AG09309 (cell line): Measurements from ENCODE around the gene KIFC3.

Experiments used
- DNase-seq: peaks from one replicate; pipeline ENCODE4 v3.0.0-alpha.2; 2010; ENCODE audit warnings: low read depth
- H3K4me3 ChIP-seq: 2 replicates; pipeline ENCODE4 v1.5.1; 2011; ENCODE audit warnings: mild to moderate bottlenecking, low read depth, low read length, moderate library complexity; ENCODE audit not compliant: control insufficient read depth
- TF ChIP-seq, protein P1 (sequence below): IDR thresholded peaks from 2 replicates; pipeline ENCODE4 v1.5.1; 2011; ENCODE audit warnings: mild to moderate bottlenecking, low read depth, low read length, inconsistent platforms; ENCODE audit not compliant: insufficient read depth, control insufficient read depth; ENCODE audit errors: missing control alignments

Gene KIFC3

DNA sequence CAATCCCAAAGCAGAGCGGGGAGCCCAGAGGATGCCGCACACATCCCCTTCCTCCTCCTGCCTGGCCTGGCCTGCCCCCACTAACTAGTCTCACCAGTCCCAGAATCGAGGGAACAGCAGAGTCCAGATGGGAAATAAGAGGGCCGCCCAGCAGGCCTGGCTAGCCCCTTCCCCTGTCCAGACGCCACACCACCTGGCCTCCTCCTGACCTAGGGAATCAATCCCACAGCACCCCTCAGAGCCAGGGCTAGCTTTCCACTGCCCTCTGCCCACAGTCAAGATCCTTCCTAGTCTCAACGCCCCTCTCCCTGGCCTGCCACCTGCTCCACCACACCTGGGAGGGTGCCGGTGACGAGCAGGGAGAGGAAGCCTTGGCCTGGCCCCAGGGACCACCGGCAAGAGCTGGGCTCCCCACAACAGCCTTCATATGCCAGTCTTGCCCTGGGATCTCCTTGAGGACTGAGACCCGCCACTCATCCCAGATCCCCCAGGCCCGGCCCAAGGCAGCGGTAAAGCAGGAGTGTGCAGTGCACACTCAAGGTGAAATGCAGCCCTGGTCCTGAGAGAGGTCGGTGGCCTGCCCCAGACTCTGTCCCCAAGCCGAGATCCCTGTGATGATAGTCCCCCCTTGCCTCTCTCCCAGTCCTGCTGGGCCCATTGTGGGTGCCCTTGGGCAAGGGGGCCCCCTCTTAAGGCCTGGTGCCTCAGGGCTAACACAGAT is 38.8 kb downstream of the KIFC3 start:
- H3K4me3 ChIP-seq = no peak overlapping the region
- DNase-seq = no peak
- TF ChIP-seq, protein P1, sequence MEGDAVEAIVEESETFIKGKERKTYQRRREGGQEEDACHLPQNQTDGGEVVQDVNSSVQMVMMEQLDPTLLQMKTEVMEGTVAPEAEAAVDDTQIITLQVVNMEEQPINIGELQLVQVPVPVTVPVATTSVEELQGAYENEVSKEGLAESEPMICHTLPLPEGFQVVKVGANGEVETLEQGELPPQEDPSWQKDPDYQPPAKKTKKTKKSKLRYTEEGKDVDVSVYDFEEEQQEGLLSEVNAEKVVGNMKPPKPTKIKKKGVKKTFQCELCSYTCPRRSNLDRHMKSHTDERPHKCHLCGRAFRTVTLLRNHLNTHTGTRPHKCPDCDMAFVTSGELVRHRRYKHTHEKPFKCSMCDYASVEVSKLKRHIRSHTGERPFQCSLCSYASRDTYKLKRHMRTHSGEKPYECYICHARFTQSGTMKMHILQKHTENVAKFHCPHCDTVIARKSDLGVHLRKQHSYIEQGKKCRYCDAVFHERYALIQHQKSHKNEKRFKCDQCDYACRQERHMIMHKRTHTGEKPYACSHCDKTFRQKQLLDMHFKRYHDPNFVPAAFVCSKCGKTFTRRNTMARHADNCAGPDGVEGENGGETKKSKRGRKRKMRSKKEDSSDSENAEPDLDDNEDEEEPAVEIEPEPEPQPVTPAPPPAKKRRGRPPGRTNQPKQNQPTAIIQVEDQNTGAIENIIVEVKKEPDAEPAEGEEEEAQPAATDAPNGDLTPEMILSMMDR = no peak

DNA sequence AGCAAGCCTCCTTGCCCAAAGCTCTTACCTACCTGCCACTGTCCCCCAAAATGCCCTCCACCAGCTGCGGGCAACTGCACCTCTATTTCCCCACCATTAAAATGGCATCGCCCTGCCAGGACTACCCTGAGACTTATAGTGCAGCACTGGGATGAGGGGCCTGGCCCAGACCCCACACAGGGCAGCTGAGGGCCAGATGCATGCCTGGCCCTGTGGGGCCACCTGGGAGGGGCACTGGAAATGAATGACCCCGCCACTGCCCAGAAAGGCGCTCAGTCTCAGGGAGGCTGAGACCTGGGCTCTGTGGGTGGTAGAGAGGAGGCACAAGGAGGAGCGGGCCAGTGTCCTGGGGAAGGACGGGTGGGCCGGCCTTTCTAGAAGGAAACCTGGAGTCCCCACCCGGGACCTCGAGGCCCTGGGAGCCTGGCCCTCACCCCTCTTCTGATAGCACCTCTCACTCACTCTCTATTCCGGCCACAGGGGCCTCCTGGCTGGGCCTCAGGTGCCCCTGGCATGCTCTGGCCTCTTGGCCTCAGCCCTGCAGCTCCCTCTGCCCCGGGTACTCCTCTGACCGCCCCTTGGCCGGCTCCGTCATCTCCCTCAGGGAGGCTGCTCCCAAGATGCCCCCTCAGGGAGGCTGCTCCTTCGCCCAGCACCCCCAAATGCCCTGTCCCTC is 39.8 kb downstream of the KIFC3 start:
- TF ChIP-seq, protein P1 = no peak
- no peak for DNase-seq
- H3K4me3 ChIP-seq = no peak overlapping the region

DNA sequence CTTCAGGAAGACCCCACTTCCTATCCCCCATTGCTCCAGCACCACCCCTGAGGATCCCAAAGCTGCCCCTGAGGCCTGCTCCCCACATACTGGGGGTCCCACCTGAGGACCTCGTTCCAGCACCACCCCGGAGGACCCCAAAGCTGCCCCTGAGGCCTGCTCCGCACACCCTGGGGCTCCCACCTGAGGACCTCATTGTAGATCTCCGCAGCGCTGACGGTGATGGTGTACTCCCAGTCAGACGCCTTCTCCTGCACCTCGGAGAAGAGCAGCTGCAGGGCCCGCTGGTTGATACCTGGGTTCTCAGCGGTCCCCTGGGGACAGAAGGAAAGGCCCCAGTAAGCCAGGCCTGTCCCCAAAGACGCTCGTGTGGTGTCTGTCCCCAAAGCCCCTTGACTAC is 40.3 kb downstream of the KIFC3 start:
- TF ChIP-seq, protein P1 = no peak
- DNase-seq = no peak
- H3K4me3 ChIP-seq = no peak overlapping the region

DNA sequence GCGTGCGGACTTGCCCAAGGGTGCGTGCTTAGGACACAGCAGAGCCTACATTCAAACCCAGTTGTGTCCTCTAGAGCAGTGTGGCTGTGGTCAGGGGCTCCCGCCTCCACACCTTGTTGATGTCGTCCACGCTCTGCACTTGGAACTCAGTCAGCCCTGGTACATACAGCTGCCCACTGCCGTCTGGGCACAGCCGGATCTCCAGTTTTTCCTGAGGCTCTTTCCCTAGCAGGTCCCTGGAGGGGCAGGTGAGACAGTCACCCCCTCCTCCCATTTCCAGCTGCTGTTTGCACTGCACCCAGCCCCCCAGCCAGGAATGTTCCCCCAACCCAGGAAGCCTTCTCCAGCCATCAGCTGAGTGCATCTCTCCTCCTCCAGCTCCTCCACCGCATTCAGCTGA is 41.0 kb downstream of the KIFC3 start:
- H3K4me3 ChIP-seq = no peak overlapping the region
- TF ChIP-seq, protein P1 = no peak
- no peak for DNase-seq

DNA sequence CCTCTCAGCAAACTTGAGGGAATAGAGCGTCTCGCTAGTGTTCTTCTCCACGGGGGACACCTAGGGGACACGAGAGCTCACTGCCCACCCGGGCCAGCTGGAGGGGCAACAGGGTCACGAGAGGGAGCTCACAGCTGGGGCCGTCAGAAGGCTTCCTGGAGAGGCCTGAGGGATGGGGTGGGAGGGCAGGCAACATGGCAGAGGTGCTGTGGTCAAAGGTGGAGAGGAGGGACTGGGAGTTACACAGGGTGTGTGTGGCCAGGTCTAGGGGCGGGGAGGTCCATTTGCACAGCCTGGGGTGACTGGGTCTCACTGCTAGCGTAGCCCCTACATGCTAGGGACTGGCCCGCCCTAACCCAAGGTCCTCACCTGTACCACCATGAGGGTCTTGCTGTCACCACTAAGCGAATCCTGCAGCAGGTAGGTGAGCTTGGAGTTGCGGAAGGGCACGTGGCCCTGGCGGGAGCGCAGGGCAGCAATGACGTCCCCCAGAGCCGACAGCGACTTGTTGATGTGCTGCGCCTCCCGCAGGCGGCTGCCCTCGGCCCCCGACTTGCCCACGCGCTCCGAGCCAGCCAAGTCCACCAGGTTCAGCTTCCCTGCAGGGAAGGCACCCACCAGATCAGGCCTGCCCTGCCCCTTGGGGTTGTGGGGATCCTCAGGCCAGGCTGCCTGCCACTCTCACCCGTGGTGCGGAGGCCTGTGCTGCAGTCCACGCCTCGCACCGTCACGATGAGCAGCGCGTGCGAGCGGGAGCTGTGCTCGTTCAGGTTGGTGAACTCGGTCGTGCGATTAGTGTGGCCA is 41.7 kb downstream of the KIFC3 start:
- no peak overlapping the region for H3K4me3 ChIP-seq
- TF ChIP-seq, protein P1 = no peak
- no peak for DNase-seq

DNA sequence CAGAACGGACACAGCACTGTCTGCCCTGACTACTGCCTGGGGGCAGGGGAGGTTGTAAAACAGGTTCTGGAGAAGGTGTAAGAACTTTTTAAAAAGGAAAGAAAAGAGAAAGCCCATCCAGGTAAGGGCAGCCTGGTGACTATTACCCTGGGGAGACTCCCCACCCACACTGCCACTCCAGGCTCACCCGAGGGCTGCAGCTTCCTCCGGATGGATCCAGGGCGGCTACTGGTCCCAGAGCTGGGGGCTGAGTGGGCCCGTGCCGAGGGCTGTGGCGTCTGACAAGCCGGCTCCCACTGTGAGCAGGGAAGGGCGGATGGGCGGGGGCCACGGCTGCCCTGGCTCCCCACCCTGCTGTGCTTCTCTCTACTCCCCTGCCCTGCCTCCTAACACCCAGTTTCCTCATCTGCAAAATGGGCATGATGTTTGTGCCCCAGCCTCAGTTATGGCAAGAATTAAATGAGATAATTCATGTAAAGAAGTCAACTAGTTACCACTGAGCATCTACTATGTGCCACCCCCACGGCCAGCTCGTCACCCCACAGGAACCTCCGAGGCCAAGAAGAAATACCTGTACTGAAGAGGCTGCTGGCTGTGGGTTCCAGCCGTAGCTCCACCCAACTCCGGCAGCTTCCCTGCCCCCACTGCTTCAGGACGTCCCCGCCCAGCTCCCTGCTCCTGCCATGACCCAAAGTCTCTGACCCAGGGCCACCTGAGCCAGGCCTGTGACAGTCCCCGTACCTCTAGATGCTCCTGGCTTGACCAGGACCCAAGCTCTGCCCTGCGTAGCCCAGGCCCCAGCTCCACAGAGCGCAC is 42.5 kb downstream of the KIFC3 start:
- TF ChIP-seq, protein P1 = no peak
- H3K4me3 ChIP-seq = no peak overlapping the region
- DNase-seq = no peak
